Vagina (tissue), 2 donors: Measurements from ENCODE around the gene C1QTNF6.

Source experiments
- POLR2A ChIP-seq, 2 donors: fragments of 450-650 bp; IDR thresholded peaks; one replicate each; pipeline ENCODE4 v1.6.1; 2017; ENCODE audit warnings: antibody characterized with exemption in 2 of 2, mild to moderate bottlenecking in 2 of 2, moderate library complexity in 2 of 2
- POLR2AphosphoS5 ChIP-seq, 2 donors: sonication (generic); formaldehyde crosslinking; IDR thresholded peaks; one replicate each; pipeline ENCODE4 v1.9.0; 2017; ENCODE audit warnings: antibody characterized with exemption in 2 of 2, mild to moderate bottlenecking in 2 of 2, low read depth in 1 of 2; ENCODE audit not compliant: insufficient read depth in 1 of 2
- TF ChIP-seq, protein P1 (sequence below), 3 experiments: fragments of 450-650 bp in 2 of 3; fragments of 200-600 bp in 1 of 3; sonication (generic) in 1 of 3; IDR thresholded peaks; one replicate each; pipeline ENCODE4 v1.5.1; 2017 to 2019; ENCODE audit warnings: antibody characterized with exemption in 3 of 3, mild to moderate bottlenecking in 2 of 3, moderate library complexity in 2 of 3

DNA sequence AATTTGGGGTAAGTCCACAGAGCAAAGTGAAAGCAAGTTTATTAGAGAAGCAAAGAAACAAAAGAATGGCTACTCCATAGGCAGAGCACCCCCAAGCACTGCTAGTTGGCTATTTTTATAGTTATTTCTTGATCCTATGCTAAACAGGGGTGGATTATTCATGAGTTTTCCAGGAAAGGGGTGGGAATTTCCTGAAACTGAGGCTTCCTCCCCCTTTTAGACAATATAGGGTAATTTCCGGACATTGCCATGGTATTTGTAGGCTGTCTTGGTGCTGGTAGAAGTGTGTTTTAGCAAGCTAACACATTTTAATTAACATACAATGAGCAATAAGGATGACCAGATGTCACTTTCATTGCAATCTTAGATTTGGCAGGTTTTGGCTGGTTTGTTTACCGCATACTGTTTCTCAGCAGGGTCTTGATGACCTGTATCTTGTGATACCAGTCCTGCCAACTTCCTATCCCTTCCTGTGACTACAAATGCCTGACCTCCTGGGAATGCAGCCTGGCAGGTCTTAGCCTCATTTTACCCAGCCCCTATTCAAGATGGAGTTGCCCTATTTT lies 937 bp upstream of the C1QTNF6 start:
- TF ChIP-seq, protein P1, sequence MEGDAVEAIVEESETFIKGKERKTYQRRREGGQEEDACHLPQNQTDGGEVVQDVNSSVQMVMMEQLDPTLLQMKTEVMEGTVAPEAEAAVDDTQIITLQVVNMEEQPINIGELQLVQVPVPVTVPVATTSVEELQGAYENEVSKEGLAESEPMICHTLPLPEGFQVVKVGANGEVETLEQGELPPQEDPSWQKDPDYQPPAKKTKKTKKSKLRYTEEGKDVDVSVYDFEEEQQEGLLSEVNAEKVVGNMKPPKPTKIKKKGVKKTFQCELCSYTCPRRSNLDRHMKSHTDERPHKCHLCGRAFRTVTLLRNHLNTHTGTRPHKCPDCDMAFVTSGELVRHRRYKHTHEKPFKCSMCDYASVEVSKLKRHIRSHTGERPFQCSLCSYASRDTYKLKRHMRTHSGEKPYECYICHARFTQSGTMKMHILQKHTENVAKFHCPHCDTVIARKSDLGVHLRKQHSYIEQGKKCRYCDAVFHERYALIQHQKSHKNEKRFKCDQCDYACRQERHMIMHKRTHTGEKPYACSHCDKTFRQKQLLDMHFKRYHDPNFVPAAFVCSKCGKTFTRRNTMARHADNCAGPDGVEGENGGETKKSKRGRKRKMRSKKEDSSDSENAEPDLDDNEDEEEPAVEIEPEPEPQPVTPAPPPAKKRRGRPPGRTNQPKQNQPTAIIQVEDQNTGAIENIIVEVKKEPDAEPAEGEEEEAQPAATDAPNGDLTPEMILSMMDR (IDR thresholded peaks at IDR 0.05): no peak
- TF ChIP-seq POLR2A (IDR thresholded peaks at IDR 0.05): no peak
- TF ChIP-seq POLR2AphosphoS5 (IDR thresholded peaks at IDR 0.05; ENCODE audit: insufficient read depth in 1 of 2, low read depth in 1 of 2): peak in 1 of 2 donors; percentile 7
